CD4-positive, CD25-positive, alpha-beta regulatory T cell (primary cell): Measurements from ENCODE around the gene ALDOC. TPM values are rescaled to one million over a fixed set of nuclear protein-coding genes. Genes with fewer than 3 reads are reported as not detected.
A peak's percentile ranks its signal among the peaks of the same experiment; 100 is the strongest.
"Not testable (repeated sequence)": the region's sequence is repeated elsewhere in the genome, so short reads cannot be mapped to it uniquely, and the experiment has no call there.

Source experiments
- ATAC-seq, 2 donors: fragments of 150-1000 bp; cut with Tn5 transposase; one replicate each; pipeline ENCODE4 v1.10.0; 2021; ENCODE audit warnings: low read depth in 2 of 2, moderate number of reproducible peaks in 2 of 2, moderate library complexity in 1 of 2
- DNase-seq, 3 donors: peaks; one replicate each; pipeline versions ENCODE4 v3.0.0 to v3.0.0-alpha.2; 2012 to 2022; ENCODE audit warnings: mixed read lengths in 1 of 3
- H3K27ac ChIP-seq: one replicate; pipeline ENCODE4 v1.7.0; 2013; ENCODE audit warnings: mild to moderate bottlenecking, low read length; ENCODE audit not compliant: insufficient read depth, poor library complexity, severe bottlenecking
- H3K27me3 ChIP-seq: one replicate; pipeline ENCODE4 v1.7.0; 2013; ENCODE audit warnings: low read length; ENCODE audit not compliant: control insufficient read depth, insufficient read depth
- H3K36me3 ChIP-seq: one replicate; pipeline ENCODE4 v1.7.0; 2013; ENCODE audit warnings: mild to moderate bottlenecking, low read length, moderate library complexity; ENCODE audit not compliant: control insufficient read depth, insufficient read depth
- H3K4me1 ChIP-seq: 2 replicates; pipeline ENCODE4 v1.7.0; 2013; ENCODE audit warnings: mild to moderate bottlenecking, low read length; ENCODE audit not compliant: insufficient read depth, control insufficient read depth, poor library complexity, severe bottlenecking
- H3K4me3 ChIP-seq: one replicate; pipeline ENCODE4 v1.7.0; 2013; ENCODE audit warnings: low read depth, mild to moderate bottlenecking, low read length, moderate library complexity
- H3K9me3 ChIP-seq, 2 experiments: 1 replicate in 1 of 2; 2 replicates in 1 of 2; pipeline ENCODE4 v1.7.0; 2013; ENCODE audit warnings: low read length in 2 of 2, mild to moderate bottlenecking in 1 of 2, moderate library complexity in 1 of 2; ENCODE audit not compliant: control insufficient read depth in 2 of 2
- H3K27ac Mint-ChIP-seq, 3 donors: one replicate each; pipeline ENCODE4 v1.8.0; 2020 to 2022; ENCODE audit warnings: mild to moderate bottlenecking in 3 of 3, mixed read lengths in 3 of 3, moderate library complexity in 2 of 3
- H3K27me3 Mint-ChIP-seq: one replicate; pipeline ENCODE4 v1.8.0; 2022; ENCODE audit warnings: mild to moderate bottlenecking, mixed read lengths
- H3K36me3 Mint-ChIP-seq: one replicate; pipeline ENCODE4 v1.8.0; 2020; ENCODE audit warnings: mixed read lengths
- H3K4me1 Mint-ChIP-seq, 4 donors: one replicate each; pipeline ENCODE4 v1.8.0; 2020 to 2022; ENCODE audit warnings: mixed read lengths in 4 of 4, mild to moderate bottlenecking in 1 of 4
- H3K4me3 Mint-ChIP-seq, 4 donors: one replicate each; pipeline ENCODE4 v1.8.0; 2020 to 2022; ENCODE audit warnings: mild to moderate bottlenecking in 4 of 4, mixed read lengths in 4 of 4, moderate library complexity in 3 of 4
- H3K9me3 Mint-ChIP-seq, 7 donors: one replicate each; pipeline ENCODE4 v1.8.0; 2020 to 2022; ENCODE audit warnings: mixed read lengths in 7 of 7, mild to moderate bottlenecking in 3 of 7, moderate library complexity in 2 of 7
- polyA plus RNA-seq, 4 donors: library from polyadenylated mRNA; unstranded; fragments of 300-500 nt; fragmentation: Illumina TruSeq; gene quantifications; one replicate each; pipeline ENCODE4 v1.2.3, GENCODE V29; 2021
- total RNA-seq: library from RNA; stranded (reverse); gene quantifications from one replicate; pipeline ENCODE4 v1.2.3, GENCODE V29; 2022

Gene ALDOC
- total and polyA plus RNA-seq, 5 donors from 2014 or later = 33.0 to 109 (median 86.4) TPM

DNA sequence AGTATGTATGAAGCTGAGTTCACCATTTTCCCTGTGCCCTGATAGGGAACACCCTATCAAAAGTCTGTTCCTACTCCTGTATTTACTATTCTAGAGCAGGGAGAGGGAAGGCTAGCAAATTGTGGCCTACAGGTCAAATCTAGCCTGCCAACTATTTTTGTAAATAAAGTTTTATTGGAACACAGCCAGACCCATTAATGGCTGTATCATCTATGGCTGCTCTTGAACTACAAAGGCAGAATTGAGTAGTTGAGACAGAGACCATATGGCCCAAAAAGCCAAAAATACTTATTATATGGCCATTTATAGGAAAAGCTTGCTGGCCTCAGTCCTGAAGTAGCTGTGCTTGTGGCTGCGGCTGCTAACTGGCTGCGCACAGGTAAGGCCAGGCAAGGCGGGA is 4.3 kb upstream of the ALDOC start:
- H3K27ac Mint-ChIP-seq = peak overlapping the region in 1 of 3 donors; percentile 12

DNA sequence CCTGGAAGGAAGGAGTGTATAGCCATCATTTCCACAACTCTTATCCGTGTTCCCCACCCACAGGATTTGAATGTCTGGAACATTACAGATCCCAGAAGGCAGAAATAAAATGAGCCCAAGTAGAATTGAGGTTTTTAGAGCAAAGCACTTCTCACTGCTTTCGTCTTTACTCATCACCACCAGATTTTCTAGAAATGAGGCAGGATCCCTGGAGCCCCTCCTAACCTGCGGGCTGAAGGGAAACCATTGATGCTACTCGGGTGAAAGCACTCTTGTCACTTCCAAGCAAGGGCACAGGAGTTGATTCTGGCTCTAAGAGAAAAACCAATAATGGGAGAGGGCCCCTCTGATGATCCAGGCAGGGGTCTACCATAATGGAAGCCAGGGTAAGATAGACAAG is 2.8 kb upstream of the ALDOC start:
- Histone ChIP-seq H3K4me1 (peaks cover 12% of the 10 kb centered on the region), H3K27me3 (no peaks in the 10 kb centered on the region), H3K36me3 (peaks cover 11% of the 10 kb centered on the region), H3K9me3 (no peaks in the 10 kb centered on the region), H3K4me3 (no peak overlapping the region), H3K27ac (no peak overlapping the region)
- Mint-ChIP-seq H3K36me3 (peaks cover 4% of the 10 kb centered on the region), H3K4me3 (no peak overlapping the region), H3K4me1 (peaks cover 0 to 29% (median 18%) of the 10 kb centered on the region in 4 donors), H3K27ac (peak overlapping the region in 1 of 3 donors; percentile 21), H3K9me3 (no peaks in the 10 kb centered on the region), H3K27me3 (no peaks in the 10 kb centered on the region)
- ATAC-seq (no peak), DNase-seq (no peak)

More for the DNA sequence above, 4.3 kb upstream of the ALDOC start:
- ATAC-seq (no peak), DNase-seq (no peak)
- Mint-ChIP-seq H3K36me3 (peaks cover 8% of the 10 kb centered on the region), H3K4me3 (peak overlapping the region in 2 of 4 donors; percentile 20 to 81), H3K9me3 (no peaks in the 10 kb centered on the region), H3K4me1 (peaks cover 0 to 24% (median 10%) of the 10 kb centered on the region in 4 donors), H3K27me3 (no peaks in the 10 kb centered on the region)
- Histone ChIP-seq H3K36me3 (peaks cover 22% of the 10 kb centered on the region), H3K4me3 (no peak overlapping the region), H3K27me3 (no peaks in the 10 kb centered on the region), H3K4me1 (peaks cover 10% of the 10 kb centered on the region), H3K27ac (no peak overlapping the region), H3K9me3 (no peaks in the 10 kb centered on the region)

GRCh38 chr17:28578246-28579195 is 1.8 kb upstream of the ALDOC start:
- DNase-seq (no peak), ATAC-seq (no peak)
- Histone ChIP-seq H3K4me1 (peaks cover 12% of the 10 kb centered on the region), H3K36me3 (peaks cover 2% of the 10 kb centered on the region), H3K9me3 (no peaks in the 10 kb centered on the region), H3K27me3 (no peaks in the 10 kb centered on the region), H3K4me3 (no peak overlapping the region), H3K27ac (peak overlapping the region; percentile 7)
- Mint-ChIP-seq H3K36me3 (peaks cover 7% of the 10 kb centered on the region), H3K4me1 (peaks cover 0 to 35% (median 24%) of the 10 kb centered on the region in 4 donors), H3K27ac (no peak overlapping the region), H3K27me3 (no peaks in the 10 kb centered on the region), H3K4me3 (peak overlapping the region in 2 of 4 donors; percentile 29), H3K9me3 (no peaks in the 10 kb centered on the region)

DNA sequence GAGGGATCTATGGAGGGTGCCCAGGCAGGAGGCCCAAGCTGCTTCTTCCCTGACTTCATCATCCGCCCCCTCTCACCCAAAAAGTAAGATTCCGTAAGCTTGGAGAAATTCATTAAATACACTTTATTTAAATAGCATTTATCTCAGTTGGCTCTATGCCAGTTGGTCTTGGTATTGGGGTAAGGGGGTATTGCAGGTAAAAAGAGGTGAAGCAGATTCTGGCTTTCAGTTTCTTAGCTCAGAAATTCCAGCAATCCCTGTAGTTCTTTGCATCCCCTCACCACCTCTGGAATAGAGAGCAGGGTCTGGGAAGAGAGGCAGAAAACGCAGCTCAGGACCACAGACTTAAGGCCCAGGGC is 750 bp upstream of the ALDOC start:
- no peaks in the 10 kb centered on the region for H3K9me3 Mint-ChIP-seq
- DNase-seq (no peak), ATAC-seq (no peak)
- Histone ChIP-seq H3K36me3 (no peaks in the 10 kb centered on the region), H3K9me3 (no peaks in the 10 kb centered on the region), H3K4me1 (peaks cover 19% of the 10 kb centered on the region), H3K27me3 (no peaks in the 10 kb centered on the region), H3K27ac (peak overlapping the region; percentile 59), H3K4me3 (peak overlapping the region; percentile 74)
- H3K27ac Mint-ChIP-seq = peak overlapping the region in 2 of 3 donors; percentile 95
- peak overlapping the region in 1 of 4 donors; percentile 79 for H3K4me3 Mint-ChIP-seq
- H3K27me3 Mint-ChIP-seq = no peaks in the 10 kb centered on the region
- H3K36me3 Mint-ChIP-seq = peaks cover 7% of the 10 kb centered on the region
- peaks cover 0 to 46% (median 32%) of the 10 kb centered on the region in 4 donors for H3K4me1 Mint-ChIP-seq

DNA sequence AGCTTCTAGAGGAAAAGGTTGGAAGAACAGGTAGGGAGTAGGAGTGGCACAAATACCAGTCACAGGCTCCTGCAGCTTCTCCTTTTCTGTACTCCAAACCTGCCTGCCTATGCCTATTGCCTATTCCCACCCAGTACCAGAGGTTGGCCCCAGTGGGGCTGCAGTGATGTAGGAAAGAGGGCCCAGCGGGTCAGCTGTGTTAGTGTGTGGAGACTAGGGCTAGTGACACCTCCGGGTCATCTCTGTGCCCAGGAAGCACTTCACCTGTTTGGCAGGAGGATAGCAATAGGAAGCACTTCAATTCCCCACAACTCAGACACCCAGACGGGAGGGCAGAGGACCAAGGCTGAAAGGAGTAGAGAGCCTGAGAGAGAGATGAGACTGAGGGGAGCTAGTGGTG is 679 bp downstream of the ALDOC start:
- H3K36me3 ChIP-seq, H3K36me3 Mint-ChIP-seq, H3K9me3 Mint-ChIP-seq, H3K27ac ChIP-seq, H3K27me3 Mint-ChIP-seq, DNase-seq, H3K9me3 ChIP-seq, H3K27me3 ChIP-seq, ATAC-seq: not testable (repeated sequence)
- Histone ChIP-seq H3K4me3 (peak overlapping the region; percentile 46), H3K4me1 (peaks cover 28% of the 10 kb centered on the region)
- H3K27ac Mint-ChIP-seq = peak overlapping the region; percentile 79 to 95 (median 95)
- H3K4me3 Mint-ChIP-seq = peak overlapping the region; percentile 79 to 96 (median 90)
- H3K4me1 Mint-ChIP-seq = peaks cover 7 to 56% (median 41%) of the 10 kb centered on the region in 4 donors

DNA sequence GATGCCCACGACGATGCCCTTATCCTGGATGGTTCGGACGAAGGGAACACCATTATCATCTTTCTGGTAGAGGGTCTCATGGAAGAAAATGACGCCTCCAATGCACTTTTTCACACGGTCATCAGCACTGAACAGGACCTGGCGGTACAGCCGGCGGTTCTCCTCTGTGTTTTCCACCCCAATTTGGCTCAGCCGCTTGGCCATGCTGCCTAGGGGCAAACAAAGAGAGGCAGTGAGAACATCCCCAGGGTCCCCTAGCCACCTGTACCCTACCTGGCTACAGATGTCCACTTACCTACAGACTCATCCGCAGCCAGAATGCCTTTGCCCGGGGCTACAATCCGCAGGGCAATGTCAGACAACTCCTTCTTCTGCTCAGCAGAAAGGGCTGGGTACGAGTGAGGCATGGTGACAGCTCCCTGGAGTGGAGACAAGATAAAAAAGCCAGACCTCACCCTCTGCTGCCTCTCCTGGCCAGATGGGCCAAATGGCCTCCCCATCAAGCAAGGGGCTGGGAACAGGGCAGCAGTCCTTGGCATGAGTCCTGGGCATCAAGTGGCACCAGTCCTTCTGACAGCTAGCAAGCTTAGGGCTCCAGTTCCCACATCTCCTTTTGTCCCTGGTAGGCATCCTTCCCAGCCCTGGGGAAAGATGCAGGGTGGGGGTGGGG is 1.4 kb downstream of the ALDOC start:
- Mint-ChIP-seq H3K4me3 (peak overlapping the region in 3 of 4 donors; percentile 71 to 90 (median 79)), H3K36me3 (peaks cover 7% of the 10 kb centered on the region), H3K9me3 (no peaks in the 10 kb centered on the region), H3K27ac (peak overlapping the region in 1 of 3 donors; percentile 36), H3K27me3 (no peaks in the 10 kb centered on the region), H3K4me1 (peaks cover 7 to 59% (median 39%) of the 10 kb centered on the region in 4 donors)
- Histone ChIP-seq H3K27ac (no peak overlapping the region), H3K27me3 (no peaks in the 10 kb centered on the region), H3K4me3 (no peak overlapping the region), H3K9me3 (no peaks in the 10 kb centered on the region), H3K4me1 (peaks cover 34% of the 10 kb centered on the region), H3K36me3 (no peaks in the 10 kb centered on the region)
- DNase-seq (no peak), ATAC-seq (no peak)

DNA sequence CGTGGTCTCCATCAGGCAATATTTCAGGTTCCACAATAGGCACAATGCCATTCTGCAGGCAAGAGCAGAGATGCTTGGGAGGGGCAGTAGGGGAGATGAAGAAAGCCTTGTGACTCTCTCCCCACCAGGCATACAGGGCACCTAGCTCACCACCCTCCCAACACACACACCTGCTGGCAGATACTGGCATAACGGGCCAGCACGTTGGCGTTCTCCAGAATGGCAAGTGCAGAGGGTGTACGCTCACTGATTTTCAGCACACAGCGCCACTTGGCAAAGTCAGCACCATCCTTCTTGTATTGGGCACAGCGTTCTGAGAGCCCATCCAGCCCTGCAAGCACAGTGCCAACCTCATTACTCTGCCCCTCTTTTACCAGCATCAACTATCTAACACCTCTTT is 2.2 kb downstream of the ALDOC start:
- no peaks in the 10 kb centered on the region for H3K9me3 Mint-ChIP-seq
- no peak overlapping the region for H3K27ac Mint-ChIP-seq
- no peaks in the 10 kb centered on the region for H3K27me3 ChIP-seq
- no peak overlapping the region for H3K27ac ChIP-seq
- peaks cover 12 to 66% (median 43%) of the 10 kb centered on the region in 4 donors for H3K4me1 Mint-ChIP-seq
- H3K36me3 Mint-ChIP-seq = peaks cover 3% of the 10 kb centered on the region
- H3K4me3 ChIP-seq = no peak overlapping the region
- H3K4me3 Mint-ChIP-seq = peak overlapping the region in 2 of 4 donors; percentile 70 to 73
- ATAC-seq (no peak), DNase-seq (peak in 2 of 3 donors; percentile 16 to 38)
- H3K4me1 ChIP-seq = peaks cover 41% of the 10 kb centered on the region
- H3K36me3 ChIP-seq = no peaks in the 10 kb centered on the region
- H3K9me3 ChIP-seq = no peaks in the 10 kb centered on the region
- H3K27me3 Mint-ChIP-seq = no peaks in the 10 kb centered on the region
